Measurements from ENCODE around the gene ZNRF3. TPM values are rescaled to one million over a fixed set of nuclear protein-coding genes. Genes with fewer than 3 reads are reported as not detected.
"Not testable (repeated sequence)": the region's sequence is repeated elsewhere in the genome, so short reads cannot be mapped to it uniquely, and the experiment has no call there.

ZNRF3 gene
- polyA plus RNA-seq, 4 donors = 31.4 to 34.7 (median 33.1) TPM

DNA sequence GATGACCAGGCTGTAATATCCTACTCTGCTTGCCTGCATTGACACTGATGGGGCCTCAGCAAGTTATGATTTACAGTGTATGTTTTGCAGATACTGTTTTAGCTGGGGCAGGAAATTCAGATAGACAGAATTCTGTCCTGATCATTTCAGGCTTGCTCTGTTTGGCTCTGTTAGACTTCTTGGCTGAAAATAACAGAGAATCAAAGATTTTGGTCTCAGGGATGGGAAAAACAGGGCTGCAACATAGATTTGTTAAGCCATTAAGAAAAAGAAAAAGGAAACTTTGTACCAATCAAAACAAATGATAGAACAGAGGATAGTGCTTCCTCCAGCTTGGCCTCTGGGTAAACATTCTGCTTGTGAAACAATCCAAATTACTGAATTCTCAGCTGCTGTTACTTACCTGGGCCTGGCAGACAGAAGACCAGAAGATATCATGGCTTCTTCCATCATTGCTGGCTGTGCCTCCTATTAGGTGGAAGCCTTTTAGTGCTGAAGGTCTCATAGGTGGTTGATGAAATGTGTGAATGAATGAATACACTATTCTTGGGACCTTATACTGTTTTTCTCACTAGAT is 22.0 kb downstream of the ZNRF3 start:
- DNase-seq (ENCODE audit: low read depth in 4 of 4, low spot score in 3 of 4) = no peak

DNA sequence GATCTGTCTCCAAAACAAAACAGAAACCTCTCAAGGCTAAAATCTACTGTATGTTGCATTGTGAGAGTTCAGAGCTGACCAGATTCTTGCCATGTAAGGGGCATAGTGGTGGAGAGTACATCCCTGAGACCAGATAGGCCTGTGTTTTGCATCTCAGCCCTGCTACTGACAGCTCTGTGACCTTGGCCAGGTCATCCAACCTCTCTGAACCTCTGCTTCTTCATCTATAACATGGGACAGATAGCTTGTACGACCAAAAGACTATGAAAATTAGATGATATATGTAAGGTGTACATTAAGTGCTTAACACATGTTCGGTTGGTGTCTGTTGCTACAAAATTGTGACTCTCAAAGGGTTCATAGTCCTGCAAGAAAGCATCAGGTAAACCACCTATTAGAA is 22.9 kb downstream of the ZNRF3 start:
- DNase-seq (ENCODE audit: low read depth in 4 of 4, low spot score in 3 of 4) = no peak

DNA sequence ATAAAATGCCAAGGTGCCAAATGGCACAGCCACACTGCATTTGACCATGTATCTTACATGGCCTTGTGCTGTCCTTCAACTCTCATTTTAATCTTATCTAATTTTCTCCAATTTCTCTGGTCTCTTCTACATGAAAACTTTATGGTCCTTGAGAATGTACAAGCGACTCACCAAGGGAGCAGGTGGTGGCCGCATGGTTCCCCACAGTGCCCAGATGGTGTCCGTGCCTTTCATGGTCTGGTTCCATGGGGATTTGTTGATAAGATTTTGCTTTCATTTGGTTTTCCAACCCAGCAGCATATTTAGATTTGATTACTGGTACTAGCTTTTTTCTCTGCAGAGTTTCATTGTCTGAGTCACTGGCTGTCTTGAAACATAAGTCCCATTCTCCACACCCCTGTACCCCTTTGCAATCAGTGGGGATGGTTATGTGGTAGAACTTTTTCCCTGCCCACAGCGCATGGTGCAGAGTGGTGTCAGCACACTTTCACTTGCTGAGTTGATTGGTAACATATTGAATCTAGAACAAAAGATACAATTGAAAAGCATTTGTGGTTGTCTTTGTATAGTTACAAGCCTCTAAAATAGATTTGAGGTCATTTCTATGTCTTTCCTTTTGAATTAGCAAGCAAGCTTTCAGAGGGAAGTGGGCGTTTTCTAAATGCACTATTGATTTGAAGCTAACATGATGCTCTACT is 24.1 kb downstream of the ZNRF3 start:
- no peak for DNase-seq (ENCODE audit: low read depth in 4 of 4, low spot score in 3 of 4)

DNA sequence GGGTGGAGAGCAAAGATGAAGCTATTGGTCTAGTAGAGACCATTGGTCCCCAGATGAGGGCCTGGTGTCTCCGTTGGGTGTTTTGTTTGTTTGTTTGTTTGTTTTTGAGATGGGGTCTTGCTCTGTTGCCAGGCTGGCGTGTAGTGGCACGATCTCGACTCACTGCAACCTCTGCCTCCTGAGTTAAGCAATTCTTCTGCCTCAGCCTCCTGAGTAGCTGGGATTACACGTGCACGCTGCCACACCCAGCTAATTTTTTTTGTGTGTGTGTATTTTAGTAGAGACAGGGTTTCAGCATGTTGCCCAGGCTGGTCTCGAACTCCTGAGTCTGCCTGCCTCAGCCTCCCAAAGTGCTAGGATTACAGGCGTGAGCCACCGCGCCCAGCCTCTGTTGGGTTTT is 25.4 kb downstream of the ZNRF3 start:
- not testable (repeated sequence) for DNase-seq (ENCODE audit: low read depth in 4 of 4, low spot score in 3 of 4)

DNA sequence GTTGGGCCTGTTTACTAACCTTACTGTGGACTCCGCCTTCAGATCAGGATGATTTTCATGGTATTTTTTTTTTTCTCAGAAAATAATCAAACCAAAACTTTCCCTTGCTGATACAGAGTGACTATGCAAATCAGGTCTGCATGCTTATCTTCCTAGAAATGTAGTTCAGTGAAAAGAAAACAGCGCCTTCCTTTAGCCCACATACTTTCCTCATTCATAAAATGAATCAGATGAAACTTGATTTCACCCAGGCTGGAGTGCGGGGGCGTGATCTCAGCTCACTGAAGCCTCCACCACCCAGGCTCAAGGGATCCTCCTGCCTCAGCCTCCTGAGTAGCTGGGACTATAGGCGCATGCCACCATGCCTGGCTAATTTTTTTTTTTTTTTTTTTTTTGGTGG is 26.0 kb downstream of the ZNRF3 start:
- no peak for DNase-seq (ENCODE audit: low read depth in 4 of 4, low spot score in 3 of 4)

DNA sequence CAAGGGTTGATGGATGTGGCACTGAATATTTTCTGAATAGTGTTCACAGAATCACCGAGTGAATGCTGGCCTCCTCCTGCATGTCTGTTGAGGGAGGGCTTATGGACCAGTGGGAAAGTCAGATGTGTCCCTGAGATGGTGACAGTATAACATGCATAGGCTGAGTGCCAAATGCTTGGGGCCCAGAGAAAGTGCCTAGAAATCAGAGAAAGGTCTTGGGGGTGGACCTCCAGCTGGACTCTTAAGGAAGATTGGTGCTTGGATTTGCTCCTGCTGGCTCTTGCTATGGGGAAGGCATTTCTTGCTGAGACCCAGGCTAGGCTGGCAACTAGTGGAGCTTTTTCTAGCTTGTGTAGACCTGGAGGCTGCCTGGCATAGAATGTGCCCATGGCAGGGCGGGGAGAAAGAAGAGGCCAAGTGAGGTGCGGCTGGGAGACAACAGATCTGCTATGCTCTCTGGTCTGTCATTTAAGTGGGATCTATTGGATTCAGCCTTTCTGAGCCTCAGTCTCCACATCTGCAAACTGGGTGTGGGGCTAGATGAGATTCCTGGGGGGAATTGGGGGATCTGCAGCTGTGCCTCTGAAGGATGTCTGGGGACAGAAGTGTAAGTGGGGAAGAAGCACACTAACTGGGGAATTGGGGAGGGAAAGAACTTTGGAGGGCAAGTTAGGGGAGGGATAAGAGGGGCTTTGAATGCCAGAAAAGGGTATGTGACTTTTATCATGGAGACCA is 27.4 kb downstream of the ZNRF3 start:
- DNase-seq (ENCODE audit: low read depth in 4 of 4, low spot score in 3 of 4) = no peak

DNA sequence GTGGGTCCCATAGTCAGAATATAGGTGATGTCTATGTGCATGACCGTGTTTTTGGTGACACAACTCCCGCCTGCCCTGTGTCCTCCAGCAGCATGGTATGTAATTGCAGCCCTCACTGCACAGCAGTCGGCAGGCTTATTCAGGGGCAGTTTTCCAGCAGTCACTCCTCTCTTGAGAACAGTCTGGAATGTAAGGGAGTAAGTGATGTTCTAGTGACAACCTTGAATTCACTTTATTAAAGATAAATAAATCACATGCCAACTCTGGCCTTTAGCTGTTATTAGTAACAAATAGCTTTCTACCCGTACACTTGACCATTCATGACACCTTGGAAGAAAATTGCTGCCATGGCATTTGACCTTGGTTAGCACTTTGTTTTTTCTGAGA is 27.9 kb downstream of the ZNRF3 start:
- DNase-seq (ENCODE audit: low read depth in 4 of 4, low spot score in 3 of 4) = no peak

DNA sequence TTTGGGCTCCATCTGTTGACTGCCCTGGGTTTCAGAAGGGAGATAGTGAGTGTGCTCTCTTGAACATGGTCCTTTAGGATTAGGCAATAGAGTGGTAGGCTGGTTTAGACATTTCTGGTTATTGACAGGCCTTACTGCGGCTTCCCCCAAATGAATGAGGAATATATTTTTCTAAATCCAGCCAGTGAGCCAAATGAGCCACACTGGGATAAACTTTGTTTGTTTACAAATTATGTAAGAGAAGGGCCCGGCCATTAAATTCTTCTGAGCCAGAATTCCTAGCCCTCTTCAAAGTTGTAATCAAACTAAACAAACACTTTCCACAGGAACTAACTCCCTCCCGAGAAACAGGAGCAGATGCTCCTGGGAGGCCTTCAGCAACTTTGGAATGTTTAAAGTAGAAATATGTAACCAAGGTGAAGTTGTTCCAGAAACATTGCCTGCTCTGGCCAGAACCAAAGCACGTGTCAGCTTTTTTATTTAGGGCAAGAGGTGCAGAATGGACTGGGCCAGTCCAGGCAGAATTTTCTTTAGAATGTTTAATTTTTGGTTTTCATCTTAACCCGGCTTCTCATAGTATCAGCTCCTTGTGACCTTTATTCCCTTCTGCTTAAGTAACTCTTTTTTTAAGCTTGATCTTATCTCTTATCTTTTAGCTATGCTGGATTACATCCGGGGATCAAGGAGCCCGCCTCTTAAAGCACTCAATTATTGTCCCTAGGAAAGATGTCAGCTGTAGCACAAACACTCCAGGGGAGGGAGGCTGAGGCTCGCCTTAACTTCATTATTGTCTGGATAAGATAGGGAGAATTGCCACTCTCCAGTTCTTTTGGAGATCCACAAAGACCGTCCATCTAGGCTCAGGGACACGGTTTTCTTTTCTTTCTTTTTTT is 28.7 kb downstream of the ZNRF3 start:
- DNase-seq (ENCODE audit: low read depth in 4 of 4, low spot score in 3 of 4) = peak in 1 of 4 donors; percentile 42

DNA sequence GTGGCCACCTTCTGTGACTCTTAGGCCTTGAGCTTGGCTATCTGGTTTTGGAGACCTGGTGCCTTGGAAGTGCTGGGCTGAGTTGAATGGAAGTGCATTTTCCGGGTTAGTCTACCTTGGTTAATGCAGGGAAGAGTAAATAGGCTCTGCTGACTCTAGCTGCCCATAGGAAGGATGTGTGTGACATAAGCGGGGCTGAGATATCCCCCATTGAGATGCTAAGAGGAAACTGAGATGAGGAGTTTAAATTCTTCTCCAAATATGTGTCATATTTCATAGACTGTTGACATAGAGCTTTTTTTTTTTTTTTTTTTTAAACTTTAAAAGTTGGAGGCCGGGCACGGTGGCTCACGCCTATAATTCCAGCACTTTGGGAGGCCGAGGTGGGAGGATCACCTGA is 30.8 kb downstream of the ZNRF3 start:
- DNase-seq (ENCODE audit: low read depth in 4 of 4, low spot score in 3 of 4) = no peak

DNA sequence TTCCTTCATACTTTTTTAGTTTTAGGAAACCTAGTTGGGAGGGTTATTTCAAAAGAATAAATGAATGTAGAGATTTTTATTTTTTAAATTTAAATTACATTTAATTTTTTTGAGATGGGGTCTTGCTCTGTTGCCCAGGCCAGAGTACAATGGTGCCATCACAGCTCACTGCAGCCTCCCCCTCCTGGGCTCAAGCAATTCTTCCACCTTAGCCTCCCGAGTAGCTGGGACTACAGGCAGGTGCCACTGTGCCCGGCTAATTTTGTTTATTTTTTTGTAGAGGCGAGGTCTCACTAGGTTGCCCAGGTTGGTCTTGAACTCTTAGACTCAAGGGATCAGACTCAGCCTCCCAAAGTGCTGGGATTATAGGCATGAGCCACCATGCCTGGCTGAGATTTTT is 32.6 kb downstream of the ZNRF3 start:
- DNase-seq (ENCODE audit: low read depth in 4 of 4, low spot score in 3 of 4) = no peak

DNA sequence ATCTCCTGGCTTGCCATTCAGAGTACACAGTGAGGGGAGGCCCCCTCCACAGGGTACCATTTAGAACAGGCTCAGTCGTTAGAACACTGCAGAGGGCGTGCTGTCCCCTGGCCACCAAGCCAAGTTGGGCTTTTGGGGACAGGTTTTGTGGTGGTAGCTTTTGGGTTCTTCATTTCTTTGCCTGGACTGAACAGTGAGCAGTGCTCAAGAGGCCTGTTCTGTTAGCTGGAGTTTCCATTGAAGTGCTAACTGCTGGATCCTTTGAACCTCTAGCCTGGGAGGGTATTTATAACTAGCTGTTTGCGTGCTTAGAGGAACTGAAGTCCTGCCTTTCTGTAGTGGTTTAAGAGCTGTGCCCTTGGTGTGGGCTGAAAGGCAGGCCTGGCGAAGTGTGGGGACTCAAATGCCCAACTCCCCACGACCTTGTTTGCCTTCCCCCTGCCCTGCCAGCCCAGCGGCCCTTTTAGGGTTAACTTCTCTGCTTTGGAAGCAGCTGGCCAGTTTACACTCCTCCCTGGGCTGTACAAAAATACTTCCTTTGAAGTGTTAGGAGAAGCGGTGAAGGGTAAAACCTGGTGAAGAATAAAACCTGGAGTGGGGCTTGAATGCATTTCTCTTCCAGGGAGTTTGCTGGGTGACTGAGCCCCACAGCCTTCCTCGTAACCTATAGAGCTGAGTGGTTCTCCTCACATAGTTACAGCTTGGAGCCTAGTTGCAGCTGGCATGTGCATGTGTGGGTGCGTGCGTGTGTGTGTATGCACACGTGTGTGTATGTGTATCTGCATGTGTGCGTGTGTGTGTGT is 34.6 kb downstream of the ZNRF3 start:
- DNase-seq (ENCODE audit: low read depth in 4 of 4, low spot score in 3 of 4) = peak in 3 of 4 donors; percentile 73 to 89 (median 80)

DNA sequence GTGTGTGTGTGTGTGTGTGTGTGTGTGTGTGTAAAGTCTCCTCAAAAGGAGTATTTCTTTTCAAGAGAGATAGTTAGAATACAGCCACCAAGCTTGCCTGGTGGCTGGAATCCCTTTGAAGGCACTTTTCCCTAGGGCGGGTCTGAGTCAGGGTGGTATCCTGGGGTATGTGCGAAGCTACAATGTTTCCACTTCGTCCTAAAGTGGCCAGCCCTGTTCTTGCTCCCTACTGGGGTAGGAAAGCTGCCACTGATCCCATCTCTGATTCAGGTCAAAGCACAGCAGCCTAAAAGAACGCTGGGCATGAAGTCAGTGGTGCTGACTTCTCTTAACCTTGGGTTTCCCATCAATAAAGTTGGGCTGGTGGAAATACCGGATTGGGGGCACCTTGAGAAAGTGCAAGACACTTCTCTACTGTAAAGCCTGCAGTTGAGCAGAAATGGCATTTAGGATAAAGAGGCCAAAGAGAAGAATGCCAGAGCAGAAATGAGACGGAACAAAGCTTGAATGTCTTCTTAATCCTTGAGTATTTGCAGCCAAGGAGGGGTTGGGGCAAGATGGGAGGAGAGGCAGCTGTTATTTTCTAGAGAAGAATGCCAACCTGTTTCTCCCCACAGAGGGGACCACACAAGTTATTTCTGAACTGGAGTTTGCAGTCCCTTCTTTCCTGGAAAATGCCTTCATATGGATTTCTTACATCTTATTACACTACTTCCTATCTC is 35.3 kb downstream of the ZNRF3 start:
- no peak for DNase-seq (ENCODE audit: low read depth in 4 of 4, low spot score in 3 of 4)

DNA sequence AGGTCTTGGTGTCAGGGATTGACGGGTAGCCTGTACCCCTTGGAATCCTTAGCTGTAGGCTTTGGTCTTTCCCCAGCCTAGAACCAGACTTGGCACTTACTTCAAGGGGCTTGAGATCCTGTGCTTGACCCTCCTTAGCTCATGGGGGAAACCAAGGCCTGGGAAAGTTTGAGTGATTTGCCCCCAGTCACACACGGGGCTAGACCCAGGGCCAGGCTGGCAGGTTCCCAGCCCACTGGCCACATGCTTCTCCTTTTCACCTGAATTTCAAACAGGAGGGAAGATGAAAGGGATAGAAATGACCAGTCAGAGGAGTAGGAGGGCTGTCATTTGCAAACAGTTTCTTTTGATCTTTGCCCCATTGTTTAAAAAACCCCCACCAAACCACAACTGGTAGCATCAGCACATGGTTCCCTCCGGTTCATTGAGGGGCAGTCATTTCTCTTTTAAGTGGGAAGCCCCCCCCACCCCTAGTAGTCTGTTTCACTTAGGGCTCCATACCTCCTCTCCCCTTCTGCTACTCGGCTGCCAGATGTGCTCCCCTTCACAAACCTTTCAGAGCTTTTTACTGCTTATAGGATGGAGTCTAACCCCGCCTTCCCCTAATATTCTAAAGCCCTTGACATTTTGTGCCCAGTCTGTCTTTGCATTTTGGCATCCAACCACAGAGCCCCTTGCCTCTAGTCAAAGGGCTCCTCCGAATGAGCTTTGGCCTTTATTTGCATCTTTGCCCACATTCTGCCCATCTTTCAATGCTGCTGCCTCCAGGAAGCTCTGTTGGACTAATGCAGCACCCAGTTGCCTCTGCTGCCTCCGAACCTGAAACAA is 37.6 kb downstream of the ZNRF3 start:
- DNase-seq (ENCODE audit: low read depth in 4 of 4, low spot score in 3 of 4) = no peak

DNA sequence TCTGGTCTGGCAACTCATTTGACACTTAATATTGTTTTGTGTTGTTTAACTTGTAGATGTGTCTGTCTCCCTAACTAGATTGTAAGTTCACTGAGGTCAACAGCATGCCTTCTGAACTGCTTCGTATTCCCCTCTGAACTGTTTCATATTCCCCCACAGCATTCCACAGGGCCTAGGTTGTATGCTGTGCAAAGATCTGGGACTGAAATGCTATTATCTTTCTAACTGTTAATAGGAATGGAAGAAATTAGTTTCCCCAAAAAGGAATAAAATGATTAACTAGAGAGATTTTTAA is 38.2 kb downstream of the ZNRF3 start:
- DNase-seq (ENCODE audit: low read depth in 4 of 4, low spot score in 3 of 4) = no peak

DNA sequence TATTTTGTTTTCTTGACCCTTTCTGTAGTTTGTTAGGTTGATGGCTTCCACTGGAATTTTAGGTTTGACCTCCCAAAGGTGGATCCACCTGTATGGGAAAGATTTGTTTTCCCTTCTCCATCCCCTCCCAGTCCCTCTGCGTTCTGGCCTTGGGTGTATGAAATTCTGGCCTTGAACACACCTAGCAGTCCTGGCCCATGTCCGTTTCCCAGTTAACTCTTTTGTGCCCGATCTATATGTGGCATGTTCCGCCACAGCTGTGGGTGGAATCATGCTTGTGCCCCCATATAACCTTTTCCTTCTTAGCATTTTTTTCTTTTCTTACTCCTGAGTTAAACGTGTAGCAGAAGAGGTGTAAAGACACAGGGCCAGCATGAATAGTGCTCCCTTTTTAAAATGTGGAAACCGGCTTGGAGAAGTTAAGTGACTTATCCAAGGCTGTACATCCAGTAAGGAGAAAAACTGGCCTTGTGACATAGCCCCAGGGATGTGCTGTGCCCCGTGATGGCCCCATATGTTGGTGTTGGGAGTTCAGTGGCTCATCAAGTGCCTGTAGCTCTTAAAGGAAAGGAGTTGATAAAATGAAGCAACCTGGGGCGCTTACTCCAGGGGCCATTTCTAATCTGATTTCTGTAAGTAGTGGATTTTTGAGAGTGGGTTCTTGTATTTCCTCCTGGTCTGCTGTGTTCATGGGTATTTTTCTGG is 39.3 kb downstream of the ZNRF3 start:
- DNase-seq (ENCODE audit: low read depth in 4 of 4, low spot score in 3 of 4) = no peak

DNA sequence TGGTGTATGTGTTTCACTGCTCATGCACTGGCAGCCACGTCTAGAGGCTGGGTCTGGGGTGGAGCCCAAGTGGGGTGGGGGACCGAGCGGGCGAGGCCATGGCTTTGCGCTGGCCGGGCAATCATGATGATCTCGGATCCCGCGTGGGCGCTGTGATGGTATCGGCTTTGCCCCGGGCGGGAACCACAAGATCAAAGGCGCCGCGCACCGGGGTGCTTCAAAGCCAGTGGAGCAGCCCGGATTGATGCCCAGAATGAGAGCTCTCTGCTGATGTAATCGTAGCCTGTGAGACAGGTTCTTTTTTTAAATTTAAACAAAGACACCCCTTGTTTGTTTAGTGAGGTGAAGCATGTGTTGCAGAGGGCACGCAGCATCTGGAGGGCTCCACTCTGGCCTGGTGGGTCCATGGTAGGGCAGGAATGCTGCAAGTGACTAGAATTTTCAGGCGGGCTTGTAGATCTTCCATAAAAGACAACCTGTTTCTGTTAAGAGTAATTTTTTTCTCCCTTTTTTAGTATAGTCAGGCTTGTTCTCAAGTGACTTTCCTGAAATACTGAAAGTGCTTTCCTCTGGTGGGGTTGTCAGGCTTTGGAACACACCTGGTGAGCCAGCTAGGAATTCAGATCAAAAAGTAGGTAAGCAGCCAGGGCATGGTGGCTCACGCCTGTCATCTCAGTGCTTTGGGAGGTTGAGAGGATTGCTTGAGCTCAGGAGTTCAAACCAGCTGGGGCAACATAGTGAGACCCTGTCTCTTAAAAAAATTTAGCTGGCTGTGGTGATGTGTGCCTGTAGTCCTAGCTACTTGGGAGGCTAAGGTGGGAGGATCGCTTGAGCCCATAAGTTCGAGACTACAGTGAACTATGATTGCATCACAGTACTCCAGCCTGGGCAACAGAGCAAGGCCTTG is 40.7 kb downstream of the ZNRF3 start:
- peak in 1 of 4 donors; percentile 47 for DNase-seq (ENCODE audit: low read depth in 4 of 4, low spot score in 3 of 4)

DNA sequence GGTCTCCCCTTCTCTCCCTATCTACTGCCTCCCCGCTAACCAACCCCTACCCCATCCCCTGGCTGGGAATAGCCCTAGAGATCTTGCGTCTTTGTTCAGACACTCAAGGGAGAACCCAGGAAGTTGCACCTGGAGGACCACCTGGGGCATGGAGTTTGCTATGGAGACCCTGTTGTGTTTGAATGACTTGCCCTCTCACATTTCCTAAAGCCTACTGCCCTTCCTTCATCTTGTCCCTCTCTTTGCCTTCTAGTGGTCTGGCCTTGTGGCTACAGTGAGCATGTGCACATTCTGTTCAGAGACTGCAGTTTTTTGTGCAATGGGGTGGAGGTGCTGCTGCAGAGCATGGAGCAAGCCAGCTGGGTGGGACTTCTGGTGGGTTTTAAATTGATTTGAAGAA is 42.5 kb downstream of the ZNRF3 start:
- no peak for DNase-seq (ENCODE audit: low read depth in 4 of 4, low spot score in 3 of 4)
